Central memory CD8-positive, alpha-beta T cell (primary cell): ENCODE results near the gene NAALADL2.

Source experiments
- ATAC-seq: fragments of 150-1000 bp; cut with Tn5 transposase; replicated peaks from 2 replicates; pipeline ENCODE4 v1.10.0; 2022; ENCODE audit warnings: mild to moderate bottlenecking, moderate FRiP score, moderate number of reproducible peaks; ENCODE audit not compliant: poor library complexity, severe bottlenecking; ENCODE audit errors: extremely low read depth
- DNase-seq, 2 donors: peaks; one replicate each; pipeline ENCODE4 v3.0.0; 2021; ENCODE audit warnings: low spot score in 2 of 2
- H3K27ac Mint-ChIP-seq: one replicate; pipeline ENCODE4 v1.8.0; 2022; ENCODE audit warnings: low read depth, mild to moderate bottlenecking, moderate library complexity, mixed read lengths
- H3K27me3 Mint-ChIP-seq: one replicate; pipeline ENCODE4 v1.8.0; 2022; ENCODE audit warnings: mixed read lengths
- H3K36me3 Mint-ChIP-seq: one replicate; pipeline ENCODE4 v1.8.0; 2022; ENCODE audit warnings: mild to moderate bottlenecking, moderate library complexity, mixed read lengths; ENCODE audit not compliant: insufficient read depth
- H3K4me1 Mint-ChIP-seq: one replicate; pipeline ENCODE4 v1.8.0; 2022; ENCODE audit warnings: mixed read lengths
- H3K4me3 Mint-ChIP-seq: one replicate; pipeline ENCODE4 v1.8.0; 2022; ENCODE audit warnings: mild to moderate bottlenecking, moderate library complexity, mixed read lengths
- H3K9me3 Mint-ChIP-seq: one replicate; pipeline ENCODE4 v1.8.0; 2022; ENCODE audit warnings: mixed read lengths

Gene NAALADL2

GRCh38 chr3:175187586-175187985 lies 328.5 kb downstream of the NAALADL2 start:
- no peaks in the 10 kb centered on the region for H3K4me1 Mint-ChIP-seq
- DNase-seq (no peak), ATAC-seq (no peak)
- H3K27me3 Mint-ChIP-seq = no peaks in the 10 kb centered on the region
- H3K4me3 Mint-ChIP-seq = no peak overlapping the region
- H3K36me3 Mint-ChIP-seq = peaks cover 2% of the 10 kb centered on the region
- H3K9me3 Mint-ChIP-seq = peaks cover 18% of the 10 kb centered on the region
- no peak overlapping the region for H3K27ac Mint-ChIP-seq

- no peak for DNase-seq
- no peak overlapping the region for H3K27ac Mint-ChIP-seq
- no peaks in the 10 kb centered on the region for H3K27me3 Mint-ChIP-seq
- no peak for ATAC-seq
- H3K9me3 Mint-ChIP-seq = peaks cover 19% of the 10 kb centered on the region
- no peak overlapping the region for H3K4me3 Mint-ChIP-seq
- no peaks in the 10 kb centered on the region for H3K4me1 Mint-ChIP-seq
- H3K36me3 Mint-ChIP-seq = no peaks in the 10 kb centered on the region
Measured at GRCh38 chr3:175192536-175192935, 333.4 kb downstream of the NAALADL2 start.

- Mint-ChIP-seq H3K4me1 (no peaks in the 10 kb centered on the region), H3K27ac (no peak overlapping the region), H3K36me3 (no peaks in the 10 kb centered on the region), H3K9me3 (peaks cover 15% of the 10 kb centered on the region), H3K27me3 (no peaks in the 10 kb centered on the region), H3K4me3 (no peak overlapping the region)
- no peak for ATAC-seq
- DNase-seq = no peak
Measured at GRCh38 chr3:175193815-175194518, 334.8 kb downstream of the NAALADL2 start.

- peaks cover 22% of the 10 kb centered on the region for H3K9me3 Mint-ChIP-seq
- no peaks in the 10 kb centered on the region for H3K27me3 Mint-ChIP-seq
- no peaks in the 10 kb centered on the region for H3K36me3 Mint-ChIP-seq
- no peak for DNase-seq
- no peak for ATAC-seq
- no peak overlapping the region for H3K27ac Mint-ChIP-seq
- no peak overlapping the region for H3K4me3 Mint-ChIP-seq
- H3K4me1 Mint-ChIP-seq = no peaks in the 10 kb centered on the region
Measured at GRCh38 chr3:175198991-175199783, 340.1 kb downstream of the NAALADL2 start.

- ATAC-seq = no peak
- no peaks in the 10 kb centered on the region for H3K27me3 Mint-ChIP-seq
- H3K36me3 Mint-ChIP-seq = no peaks in the 10 kb centered on the region
- DNase-seq = no peak
- H3K4me3 Mint-ChIP-seq = no peak overlapping the region
- H3K9me3 Mint-ChIP-seq = peaks cover 23% of the 10 kb centered on the region
- no peaks in the 10 kb centered on the region for H3K4me1 Mint-ChIP-seq
- no peak overlapping the region for H3K27ac Mint-ChIP-seq
Measured at GRCh38 chr3:175199961-175200360, 340.8 kb downstream of the NAALADL2 start.

- no peak overlapping the region for H3K27ac Mint-ChIP-seq
- H3K36me3 Mint-ChIP-seq = no peaks in the 10 kb centered on the region
- no peaks in the 10 kb centered on the region for H3K27me3 Mint-ChIP-seq
- DNase-seq (no peak), ATAC-seq (no peak)
- no peaks in the 10 kb centered on the region for H3K4me1 Mint-ChIP-seq
- H3K4me3 Mint-ChIP-seq = no peak overlapping the region
- peaks cover 18% of the 10 kb centered on the region for H3K9me3 Mint-ChIP-seq
Measured at GRCh38 chr3:175200391-175201095, 341.4 kb downstream of the NAALADL2 start.

- Mint-ChIP-seq H3K27ac (no peak overlapping the region), H3K4me1 (no peaks in the 10 kb centered on the region), H3K27me3 (no peaks in the 10 kb centered on the region), H3K4me3 (no peak overlapping the region), H3K36me3 (no peaks in the 10 kb centered on the region), H3K9me3 (peaks cover 28% of the 10 kb centered on the region)
- DNase-seq (no peak), ATAC-seq (no peak)
Measured at GRCh38 chr3:175207361-175207760, 348.2 kb downstream of the NAALADL2 start.

GRCh38 chr3:175208326-175208725 lies 349.2 kb downstream of the NAALADL2 start:
- H3K27me3 Mint-ChIP-seq = no peaks in the 10 kb centered on the region
- no peak overlapping the region for H3K27ac Mint-ChIP-seq
- H3K36me3 Mint-ChIP-seq = no peaks in the 10 kb centered on the region
- no peak for DNase-seq
- peaks cover 33% of the 10 kb centered on the region for H3K9me3 Mint-ChIP-seq
- no peak for ATAC-seq
- no peaks in the 10 kb centered on the region for H3K4me1 Mint-ChIP-seq
- no peak overlapping the region for H3K4me3 Mint-ChIP-seq

GRCh38 chr3:175211466-175211865 lies 352.3 kb downstream of the NAALADL2 start:
- Mint-ChIP-seq H3K36me3 (no peaks in the 10 kb centered on the region), H3K4me3 (no peak overlapping the region), H3K9me3 (peaks cover 18% of the 10 kb centered on the region), H3K27ac (no peak overlapping the region), H3K27me3 (no peaks in the 10 kb centered on the region), H3K4me1 (no peaks in the 10 kb centered on the region)
- ATAC-seq = no peak
- no peak for DNase-seq

- Mint-ChIP-seq H3K36me3 (no peaks in the 10 kb centered on the region), H3K27ac (no peak overlapping the region), H3K9me3 (peaks cover 14% of the 10 kb centered on the region), H3K4me1 (no peaks in the 10 kb centered on the region), H3K27me3 (no peaks in the 10 kb centered on the region), H3K4me3 (no peak overlapping the region)
- no peak for DNase-seq
- no peak for ATAC-seq
Measured at GRCh38 chr3:175212896-175213295, 353.8 kb downstream of the NAALADL2 start.

GRCh38 chr3:175214216-175214615 lies 355.1 kb downstream of the NAALADL2 start:
- no peak overlapping the region for H3K27ac Mint-ChIP-seq
- no peaks in the 10 kb centered on the region for H3K27me3 Mint-ChIP-seq
- DNase-seq = no peak

GRCh38 chr3:175215833-175216232 lies 356.7 kb downstream of the NAALADL2 start:
- Mint-ChIP-seq H3K27ac (no peak overlapping the region), H3K4me3 (no peak overlapping the region)

More at GRCh38 chr3:175214216-175214615, 355.1 kb downstream of the NAALADL2 start:
- H3K4me1 Mint-ChIP-seq = no peaks in the 10 kb centered on the region
- no peak for ATAC-seq
- no peak overlapping the region for H3K4me3 Mint-ChIP-seq
- peaks cover 14% of the 10 kb centered on the region for H3K9me3 Mint-ChIP-seq
- H3K36me3 Mint-ChIP-seq = no peaks in the 10 kb centered on the region

More at GRCh38 chr3:175215833-175216232, 356.7 kb downstream of the NAALADL2 start:
- H3K4me1 Mint-ChIP-seq = no peaks in the 10 kb centered on the region
- H3K9me3 Mint-ChIP-seq = peaks cover 14% of the 10 kb centered on the region
- no peaks in the 10 kb centered on the region for H3K36me3 Mint-ChIP-seq
- DNase-seq (no peak), ATAC-seq (no peak)
- no peaks in the 10 kb centered on the region for H3K27me3 Mint-ChIP-seq
